ENCODE measurements around the gene GUCA2B.

Gene GUCA2B

GRCh38 chr1:42163536-42164503 is 10.6 kb downstream of the GUCA2B start:
- H3K4me1 ChIP-seq (ENCODE audit: insufficient read depth, low read length), result no peaks in the 10 kb centered on the region
- H3K4me3 ChIP-seq (ENCODE audit: low read length), result no peak overlapping the region
- no peaks in the 10 kb centered on the region for H3K27me3 ChIP-seq (ENCODE audit: insufficient read depth, low read length)
- no peak overlapping the region for H2AFZ ChIP-seq (ENCODE audit: low read depth, low read length)
- peaks cover 4% of the 10 kb centered on the region for H3K9me3 ChIP-seq (ENCODE audit: low read length)
- H3K36me3 ChIP-seq (ENCODE audit: insufficient read depth, low read length), result no peaks in the 10 kb centered on the region

GRCh38 chr1:42164551-42165420 is 11.6 kb downstream of the GUCA2B start, which contains the start of gene GUCA2A:
Gene GUCA2A, minus strand, starts transcription at chr1:42164745. Its CDS starts 33 bp downstream, at chr1:42164712.
- H3K4me3 ChIP-seq (ENCODE audit: low read length), result no peak within 1 kb of the TSS
- peaks cover 4% of the 10 kb centered on the region for H3K9me3 ChIP-seq (ENCODE audit: low read length)
- no peaks in the 10 kb centered on the region for H3K4me1 ChIP-seq (ENCODE audit: insufficient read depth, low read length)
- no peak within 1 kb of the TSS for H2AFZ ChIP-seq (ENCODE audit: low read depth, low read length)
- H3K36me3 ChIP-seq (ENCODE audit: insufficient read depth, low read length), result no peaks in the 10 kb centered on the region
- no peaks in the 10 kb centered on the region for H3K27me3 ChIP-seq (ENCODE audit: insufficient read depth, low read length)

GRCh38 chr1:42165511-42166210 is 12.5 kb downstream of the GUCA2B start:
- Histone ChIP-seq H3K27me3 (ENCODE audit: insufficient read depth, low read length) (no peaks in the 10 kb centered on the region), H3K9me3 (ENCODE audit: low read length) (peaks cover 4% of the 10 kb centered on the region), H3K4me3 (ENCODE audit: low read length) (no peak overlapping the region), H2AFZ (ENCODE audit: low read depth, low read length) (no peak overlapping the region), H3K4me1 (ENCODE audit: insufficient read depth, low read length) (no peaks in the 10 kb centered on the region), H3K36me3 (ENCODE audit: insufficient read depth, low read length) (no peaks in the 10 kb centered on the region)

- Histone ChIP-seq H3K36me3 (ENCODE audit: insufficient read depth, low read length) (no peaks in the 10 kb centered on the region), H2AFZ (ENCODE audit: low read depth, low read length) (no peak overlapping the region), H3K4me3 (ENCODE audit: low read length) (no peak overlapping the region), H3K27me3 (ENCODE audit: insufficient read depth, low read length) (no peaks in the 10 kb centered on the region), H3K4me1 (ENCODE audit: insufficient read depth, low read length) (no peaks in the 10 kb centered on the region), H3K9me3 (ENCODE audit: low read length) (no peaks in the 10 kb centered on the region)
Measured at GRCh38 chr1:42167611-42168390, 14.6 kb downstream of the GUCA2B start.

- no peak overlapping the region for H2AFZ ChIP-seq (ENCODE audit: low read depth, low read length)
- no peaks in the 10 kb centered on the region for H3K9me3 ChIP-seq (ENCODE audit: low read length)
- no peak overlapping the region for H3K4me3 ChIP-seq (ENCODE audit: low read length)
- H3K4me1 ChIP-seq (ENCODE audit: insufficient read depth, low read length), result no peaks in the 10 kb centered on the region
- H3K36me3 ChIP-seq (ENCODE audit: insufficient read depth, low read length), result no peaks in the 10 kb centered on the region
- H3K27me3 ChIP-seq (ENCODE audit: insufficient read depth, low read length), result no peaks in the 10 kb centered on the region
Measured at GRCh38 chr1:42168391-42168670, 15.1 kb downstream of the GUCA2B start.

- H3K27me3 ChIP-seq (ENCODE audit: insufficient read depth, low read length), result no peaks in the 10 kb centered on the region
- no peaks in the 10 kb centered on the region for H3K9me3 ChIP-seq (ENCODE audit: low read length)
- no peaks in the 10 kb centered on the region for H3K36me3 ChIP-seq (ENCODE audit: insufficient read depth, low read length)
- no peaks in the 10 kb centered on the region for H3K4me1 ChIP-seq (ENCODE audit: insufficient read depth, low read length)
- no peak overlapping the region for H2AFZ ChIP-seq (ENCODE audit: low read depth, low read length)
- no peak overlapping the region for H3K4me3 ChIP-seq (ENCODE audit: low read length)
Measured at GRCh38 chr1:42168763-42169162, 15.6 kb downstream of the GUCA2B start.

GRCh38 chr1:42170779-42171621 is 17.8 kb downstream of the GUCA2B start:
- Histone ChIP-seq H3K9me3 (ENCODE audit: low read length) (no peaks in the 10 kb centered on the region), H3K27me3 (ENCODE audit: insufficient read depth, low read length) (no peaks in the 10 kb centered on the region), H3K4me1 (ENCODE audit: insufficient read depth, low read length) (no peaks in the 10 kb centered on the region), H2AFZ (ENCODE audit: low read depth, low read length) (no peak overlapping the region), H3K4me3 (ENCODE audit: low read length) (no peak overlapping the region), H3K36me3 (ENCODE audit: insufficient read depth, low read length) (peaks cover 4% of the 10 kb centered on the region)

- H3K4me1 ChIP-seq (ENCODE audit: insufficient read depth, low read length), result no peaks in the 10 kb centered on the region
- H2AFZ ChIP-seq (ENCODE audit: low read depth, low read length), result no peak overlapping the region
- no peaks in the 10 kb centered on the region for H3K9me3 ChIP-seq (ENCODE audit: low read length)
- H3K36me3 ChIP-seq (ENCODE audit: insufficient read depth, low read length), result peaks cover 4% of the 10 kb centered on the region
- no peaks in the 10 kb centered on the region for H3K27me3 ChIP-seq (ENCODE audit: insufficient read depth, low read length)
- no peak overlapping the region for H3K4me3 ChIP-seq (ENCODE audit: low read length)
Measured at GRCh38 chr1:42171679-42172266, 18.6 kb downstream of the GUCA2B start.

- no peaks in the 10 kb centered on the region for H3K9me3 ChIP-seq (ENCODE audit: low read length)
- no peak overlapping the region for H2AFZ ChIP-seq (ENCODE audit: low read depth, low read length)
- no peak overlapping the region for H3K4me3 ChIP-seq (ENCODE audit: low read length)
- no peaks in the 10 kb centered on the region for H3K27me3 ChIP-seq (ENCODE audit: insufficient read depth, low read length)
- H3K4me1 ChIP-seq (ENCODE audit: insufficient read depth, low read length), result no peaks in the 10 kb centered on the region
- peaks cover 4% of the 10 kb centered on the region for H3K36me3 ChIP-seq (ENCODE audit: insufficient read depth, low read length)
Measured at GRCh38 chr1:42172381-42173133, 19.3 kb downstream of the GUCA2B start.

GRCh38 chr1:42173155-42173933 is 20.1 kb downstream of the GUCA2B start:
- no peak overlapping the region for H3K4me3 ChIP-seq (ENCODE audit: low read length)

More at GRCh38 chr1:42173155-42173933, 20.1 kb downstream of the GUCA2B start:
- H3K4me1 ChIP-seq (ENCODE audit: insufficient read depth, low read length), result no peaks in the 10 kb centered on the region
- H3K9me3 ChIP-seq (ENCODE audit: low read length), result no peaks in the 10 kb centered on the region
- H2AFZ ChIP-seq (ENCODE audit: low read depth, low read length), result no peak overlapping the region
- peaks cover 4% of the 10 kb centered on the region for H3K36me3 ChIP-seq (ENCODE audit: insufficient read depth, low read length)
- no peaks in the 10 kb centered on the region for H3K27me3 ChIP-seq (ENCODE audit: insufficient read depth, low read length)

Data from neuron (in vitro differentiated cells).